Gastrocnemius medialis (tissue), 4 donors: ENCODE results near the gene B4GALNT1. TPM values are rescaled to one million over a fixed set of nuclear protein-coding genes. Genes with fewer than 3 reads are reported as not detected.

ENCODE experiments used
- ATAC-seq, 2 donors: fragments of 150-250 bp; one replicate each; pipeline ENCODE4 v1.9.1; 2016
- DNase-seq, 2 donors: peaks; one replicate each; pipeline ENCODE4 v3.0.0-alpha.2; 2019
- H3K27ac ChIP-seq, 4 donors: fragments of 200-600 bp; sonication (generic); 1 replicate in 1 of 4; 2 replicates in 3 of 4; pipeline ENCODE4 v1.5.1; 2016 to 2018; ENCODE audit warnings: mild to moderate bottlenecking in 2 of 4, moderate library complexity in 1 of 4
- H3K27me3 ChIP-seq, 3 donors: fragments of 200-600 bp; sonication (generic) in 2 of 3; 1 replicate in 1 of 3; 2 replicates in 2 of 3; pipeline versions ENCODE4 v1.5.1 to v1.6.0; 2016 to 2019; ENCODE audit warnings: mild to moderate bottlenecking in 1 of 3, moderate library complexity in 1 of 3
- H3K36me3 ChIP-seq, 2 donors: fragments of 200-600 bp; sonication (generic) in 1 of 2; one replicate each; pipeline ENCODE4 v1.5.1; 2017 to 2018
- H3K4me1 ChIP-seq, 2 donors: fragments of 200-600 bp; sonication (generic) in 1 of 2; one replicate each; pipeline ENCODE4 v1.5.1; 2016 to 2017; ENCODE audit warnings: mild to moderate bottlenecking in 2 of 2
- H3K4me3 ChIP-seq, 4 donors: fragments of 200-600 bp; sonication (generic) in 3 of 4; 1 replicate in 1 of 4; 2 replicates in 3 of 4; pipeline ENCODE4 v1.5.1; 2016 to 2019; ENCODE audit warnings: mild to moderate bottlenecking in 2 of 4
- H3K9me3 ChIP-seq, 3 donors: fragments of 200-600 bp; sonication (generic) in 2 of 3; 1 replicate in 1 of 3; 2 replicates in 2 of 3; pipeline ENCODE4 v1.5.1; 2016 to 2019
- CTCF ChIP-seq, 5 experiments: fragments of 450-650 bp in 3 of 5; fragments of 200-600 bp in 2 of 5; sonication (generic) in 2 of 5; IDR thresholded peaks in 4 of 5; conservative IDR thresholded peaks in 1 of 5; 1 replicate in 4 of 5; 2 replicates in 1 of 5; pipeline ENCODE4 v1.5.1; 2016 to 2019; ENCODE audit warnings: antibody characterized with exemption in 5 of 5, mild to moderate bottlenecking in 3 of 5, moderate library complexity in 3 of 5
- POLR2A ChIP-seq, 2 donors: fragments of 450-650 bp; IDR thresholded peaks; one replicate each; pipeline ENCODE4 v1.6.1; 2017; ENCODE audit warnings: antibody characterized with exemption in 2 of 2, mild to moderate bottlenecking in 2 of 2, moderate library complexity in 2 of 2
- in situ Hi-C, 4 donors: fragments of 200-750 bp; cut with MboI; loops; one replicate each; pipeline versions ENCODE4 v1.15.0 to v1.8.0; 2017; ENCODE audit warnings: low sequenced_read_pairs in 4 of 4
- intact Hi-C: fragments of 100-400 bp; cut with DNase I; formaldehyde crosslinking; loops from one replicate; pipeline ENCODE4 v1.15.1; 2023; ENCODE audit warnings: low total_unique reads
- total RNA-seq, 4 donors: library from RNA; depleted of rRNA; stranded (reverse); fragments of >200 nt; gene quantifications; one replicate each; pipeline versions ENCODE4 v1.1.0 to v1.2.3, GENCODE V29; 2016

The B4GALNT1 gene
- total RNA-seq, 4 donors from 2014 or later = 13.2 to 25.5 (median 16.6) TPM

GRCh38 chr12:57624441-57625220 lies 8.4 kb downstream of the B4GALNT1 start:
- no peak overlapping the region for H3K27ac ChIP-seq
- intact Hi-C loops = loop anchor here (5.0 kb wide), 1 partner anchor 167 kb away; the partner anchor contains the start of genes GLI1 and INHBE
- H3K27me3 ChIP-seq = peaks cover 39 to 53% (median 50%) of the 10 kb centered on the region in 3 donors
- H3K36me3 ChIP-seq = no peaks in the 10 kb centered on the region
- TF ChIP-seq POLR2A (IDR thresholded peaks at IDR 0.05) (no peak), CTCF (IDR thresholded peaks at IDR 0.05 in 4 of 5, conservative IDR thresholded peaks at IDR 0.05 in 1 of 5) (no peak)
- no peak overlapping the region for H3K4me3 ChIP-seq
- ATAC-seq (no peak), DNase-seq (no peak)
- in situ Hi-C loops = loop anchor here in 3 of 4 donors (5.0 to 10.0 kb wide), 3 partner anchors 37 to 50 kb away; no protein-coding TSS in a partner anchor
- H3K4me1 ChIP-seq = peaks cover 8 to 14% of the 10 kb centered on the region in 2 donors
- no peaks in the 10 kb centered on the region for H3K9me3 ChIP-seq

- ATAC-seq = no peak
- H3K4me3 ChIP-seq = no peak overlapping the region
- no peak overlapping the region for H3K27ac ChIP-seq
- H3K27me3 ChIP-seq = peaks cover 44 to 58% (median 57%) of the 10 kb centered on the region in 3 donors
- intact Hi-C loops (loop anchor here (5.0 kb wide), 1 partner anchor 167 kb away; the partner anchor contains the start of genes GLI1 and INHBE), in situ Hi-C loops (loop anchor here in 2 of 4 donors (5.0 to 10.0 kb wide), 2 partner anchors 37 to 49 kb away; no protein-coding TSS in a partner anchor)
- DNase-seq = no peak
- H3K4me1 ChIP-seq = peaks cover 8 to 14% of the 10 kb centered on the region in 2 donors
- H3K36me3 ChIP-seq = no peaks in the 10 kb centered on the region
- no peaks in the 10 kb centered on the region for H3K9me3 ChIP-seq
- TF ChIP-seq POLR2A (IDR thresholded peaks at IDR 0.05) = no peak
- no peak for TF ChIP-seq CTCF (IDR thresholded peaks at IDR 0.05 in 4 of 5, conservative IDR thresholded peaks at IDR 0.05 in 1 of 5)
Observed at GRCh38 chr12:57623811-57624390, 9.1 kb downstream of the B4GALNT1 start.

GRCh38 chr12:57623385-57623784 lies 9.6 kb downstream of the B4GALNT1 start:
- ATAC-seq (no peak), DNase-seq (no peak)
- Histone ChIP-seq H3K27ac (no peak overlapping the region), H3K36me3 (no peaks in the 10 kb centered on the region), H3K4me3 (no peak overlapping the region), H3K9me3 (no peaks in the 10 kb centered on the region), H3K4me1 (peaks cover 8 to 14% of the 10 kb centered on the region in 2 donors), H3K27me3 (peaks cover 47 to 62% (median 57%) of the 10 kb centered on the region in 3 donors)
- TF ChIP-seq CTCF (IDR thresholded peaks at IDR 0.05 in 4 of 5, conservative IDR thresholded peaks at IDR 0.05 in 1 of 5) (no peak), POLR2A (IDR thresholded peaks at IDR 0.05) (no peak)
- intact Hi-C loops (loop anchor here (5.0 kb wide), 1 partner anchor 166 kb away; the partner anchor contains the start of genes GLI1 and INHBE), in situ Hi-C loops (loop anchor here in 2 of 4 donors (5.0 to 10.0 kb wide), 2 partner anchors 36 to 49 kb away; no protein-coding TSS in a partner anchor)

- ATAC-seq (no peak), DNase-seq (no peak)
- H3K9me3 ChIP-seq = no peaks in the 10 kb centered on the region
- intact Hi-C loops = loop anchor here (5.0 kb wide), 1 partner anchor 165 kb away; the partner anchor contains the start of genes GLI1 and INHBE
- H3K27me3 ChIP-seq = peaks cover 53 to 66% (median 57%) of the 10 kb centered on the region in 3 donors
- no peak for TF ChIP-seq CTCF (IDR thresholded peaks at IDR 0.05 in 4 of 5, conservative IDR thresholded peaks at IDR 0.05 in 1 of 5)
- TF ChIP-seq POLR2A (IDR thresholded peaks at IDR 0.05) = no peak
- H3K27ac ChIP-seq = no peak overlapping the region
- H3K4me1 ChIP-seq = peaks cover 8 to 14% of the 10 kb centered on the region in 2 donors
- in situ Hi-C loops = loop anchor here in 2 of 4 donors (5.0 to 10.0 kb wide), 2 partner anchors 35 to 48 kb away; no protein-coding TSS in a partner anchor
- H3K36me3 ChIP-seq = no peaks in the 10 kb centered on the region
- H3K4me3 ChIP-seq = no peak overlapping the region
Observed at GRCh38 chr12:57622293-57623245, 10.4 kb downstream of the B4GALNT1 start.
